Kasumi-1 (cell line): Measurements from ENCODE around the gene MTA3.
A peak's percentile ranks its signal among the peaks of the same experiment; 100 is the strongest.
"Not testable (repeated sequence)": the region's sequence is repeated elsewhere in the genome, so short reads cannot be mapped to it uniquely, and the experiment has no call there.

Experiments
- DNase-seq, 2 experiments: peaks; one replicate each; lab custom pipeline; 2025; lab: John Stamatoyannopoulos, UW

The MTA3 gene

GRCh38 chr2:42568401-42569115, at the start of gene MTA3:
Gene MTA3 (plus strand): TSS chr2:42568632. CDS start chr2:42568746, 114 bp downstream.
- DNase-seq: no peak

- DNase-seq: no peak
Measured at GRCh38 chr2:42519624-42520023, 48.8 kb upstream of the MTA3 start.

GRCh38 chr2:42522035-42522434, 46.4 kb upstream of the MTA3 start:
- no peak for DNase-seq

GRCh38 chr2:42523341-42523740, 45.1 kb upstream of the MTA3 start:
- DNase-seq: no peak

GRCh38 chr2:42532397-42532796, 36.0 kb upstream of the MTA3 start:
- no peak for DNase-seq

GRCh38 chr2:42537493-42537892, 30.9 kb upstream of the MTA3 start:
- DNase-seq: no peak

GRCh38 chr2:42542871-42543270, 25.6 kb upstream of the MTA3 start:
- no peak for DNase-seq

- no peak for DNase-seq
Measured at GRCh38 chr2:42545023-42545721, 23.3 kb upstream of the MTA3 start.

- DNase-seq: no peak
Measured at GRCh38 chr2:42545841-42546390, 22.5 kb upstream of the MTA3 start.

GRCh38 chr2:42547014-42547413, 21.4 kb upstream of the MTA3 start:
- DNase-seq: peak; percentile 50 to 66

GRCh38 chr2:42547446-42548295, 20.8 kb upstream of the MTA3 start:
- no peak for DNase-seq

GRCh38 chr2:42550870-42551269, 17.6 kb upstream of the MTA3 start:
- no peak for DNase-seq

- DNase-seq: no peak
Measured at GRCh38 chr2:42554392-42554791, 14.0 kb upstream of the MTA3 start.

- DNase-seq: no peak
Measured at GRCh38 chr2:42556315-42556890, 12.0 kb upstream of the MTA3 start.

GRCh38 chr2:42557306-42557705, 11.1 kb upstream of the MTA3 start:
- DNase-seq: no peak

- no peak for DNase-seq
Measured at GRCh38 chr2:42558827-42559226, 9.6 kb upstream of the MTA3 start.

GRCh38 chr2:42560133-42560532, 8.3 kb upstream of the MTA3 start:
- not testable (repeated sequence) for DNase-seq

GRCh38 chr2:42560899-42561298, 7.5 kb upstream of the MTA3 start:
- DNase-seq: no peak

GRCh38 chr2:42562474-42563144, 5.8 kb upstream of the MTA3 start:
- no peak for DNase-seq

GRCh38 chr2:42566025-42566424, 2.4 kb upstream of the MTA3 start:
- DNase-seq: no peak

GRCh38 chr2:42566837-42567321, 1.6 kb upstream of the MTA3 start:
- no peak for DNase-seq
